K562 (cell line): ENCODE data around the gene MACROD2. TPM values are rescaled to one million over a fixed set of nuclear protein-coding genes. Genes with fewer than 3 reads are reported as not detected.

Source experiments
- ATAC-seq: fragments of 200-7000 bp; cut with Tn5 transposase; 3 replicates; pipeline ENCODE4 v1.9.1; 2020; ENCODE audit warnings: moderate library complexity
- BruUV-seq: library from RNA; stranded (reverse); fragments of 400-500 nt; replicated peaks from 2 replicates; lab custom pipeline; 2021; lab: Mats Ljungman, UMichigan
- CTCF ChIA-PET: fragments of 300-600 bp; formaldehyde crosslinking; extraction: SDS; loops from one replicate; lab custom pipeline; 2021; ENCODE audit warnings: low intra/inter-chr PET ratio; lab: Yijun Ruan, JAX
- POLR2A ChIA-PET: fragments of 300-600, 350-650 bp; sonication (Branson Sonifier 250); formaldehyde crosslinking; extraction: SDS; loops from one replicate; lab custom pipeline; 2021; ENCODE audit warnings: antibody characterized with exemption, inconsistent platforms; lab: Yijun Ruan, JAX
- DNase-seq, 4 experiments: peaks; one replicate each; pipeline versions ENCODE4 v3.0.0 to v3.0.0-alpha.2; 2011 to 2018; ENCODE audit warnings: low spot score in 3 of 4, mixed read lengths in 3 of 4; ENCODE audit errors: extremely low read depth in 1 of 4
- FAIRE-seq: peaks from 2 replicates; lab custom pipeline; 2011; peaks lifted over from hg19 to GRCh38; lab: Jason Lieb, UNC
- H2AFZ ChIP-seq: 2 replicates; pipeline ENCODE4 v1.6.0; 2011; ENCODE audit warnings: low read depth, low read length, control low read depth, inconsistent platforms
- H3K27ac ChIP-seq: fragments of 200-600 bp; 3 replicates; pipeline ENCODE4 v1.8.0; 2011; ENCODE audit warnings: low read depth, mild to moderate bottlenecking, control low read depth, inconsistent platforms, low read length, moderate library complexity, mixed read lengths; ENCODE audit errors: extremely low read depth
- H3K27me3 ChIP-seq, 2 experiments: fragments of 300-600 bp in 1 of 2; 2 replicates in 1 of 2; 3 replicates in 1 of 2; pipeline versions ENCODE4 v1.6.0 to v1.8.0; 2011; ENCODE audit warnings: inconsistent platforms in 2 of 2, low read length in 2 of 2, mild to moderate bottlenecking in 1 of 2, mixed read lengths in 1 of 2, moderate library complexity in 1 of 2; ENCODE audit not compliant: control insufficient read depth in 2 of 2, insufficient read depth in 2 of 2
- H3K36me3 ChIP-seq: fragments of 300-600 bp; 3 replicates; pipeline ENCODE4 v1.8.0; 2011; ENCODE audit warnings: mild to moderate bottlenecking, low read length, inconsistent platforms; ENCODE audit not compliant: control insufficient read depth, insufficient read depth
- H3K4me1 ChIP-seq, 2 experiments: fragments of 200-600 bp in 1 of 2; replicated peaks in 1 of 2; 2 replicates in 1 of 2; 3 replicates in 1 of 2; pipeline versions ENCODE4 v1.5.1 to v1.8.0; 2011; ENCODE audit warnings: inconsistent platforms in 2 of 2, low read length in 2 of 2, mild to moderate bottlenecking in 1 of 2, mixed read lengths in 1 of 2, moderate library complexity in 1 of 2; ENCODE audit not compliant: control insufficient read depth in 2 of 2, insufficient read depth in 2 of 2
- H3K4me2 ChIP-seq: 2 replicates; pipeline ENCODE4 v1.6.1; 2011; ENCODE audit warnings: low read length, control low read depth, inconsistent platforms, mixed read lengths; ENCODE audit not compliant: insufficient read depth
- H3K4me3 ChIP-seq: fragments of 200-600 bp; sonication (generic), shearing (Covaris generic); 2 replicates; pipeline ENCODE4 v1.5.1; 2016; ENCODE audit warnings: control low read depth, inconsistent platforms
- H3K79me2 ChIP-seq: fragments of 200-600 bp; 3 replicates; pipeline ENCODE4 v1.8.0; 2011; ENCODE audit warnings: low read length, inconsistent platforms; ENCODE audit not compliant: control insufficient read depth, insufficient read depth
- H3K9ac ChIP-seq, 2 experiments: 2 replicates each; pipeline versions ENCODE4 v1.6.0 to v1.6.1; 2011; ENCODE audit warnings: low read depth in 2 of 2, low read length in 2 of 2, control low read depth in 1 of 2, inconsistent platforms in 1 of 2, mild to moderate bottlenecking in 1 of 2, mixed read lengths in 1 of 2; ENCODE audit not compliant: insufficient read depth in 1 of 2
- H3K9me1 ChIP-seq: one replicate; pipeline ENCODE4 v1.6.0; 2011; ENCODE audit warnings: inconsistent platforms, mild to moderate bottlenecking, low read length, moderate library complexity; ENCODE audit not compliant: control insufficient read depth, insufficient read depth
- H3K9me3 ChIP-seq: replicated peaks from 2 replicates; pipeline ENCODE4 v1.5.1; 2011; ENCODE audit warnings: low read depth, low read length, inconsistent platforms; ENCODE audit not compliant: control insufficient read depth, insufficient read depth
- H4K20me1 ChIP-seq: replicated peaks from 2 replicates; pipeline ENCODE4 v1.6.1; 2011; ENCODE audit warnings: low read length, inconsistent platforms, mixed read lengths; ENCODE audit not compliant: control insufficient read depth, insufficient read depth
- CBX8 ChIP-seq: fragments of 200-600 bp; sonication (generic); IDR thresholded peaks from 2 replicates; pipeline ENCODE4 v1.6.1; 2012; ENCODE audit warnings: borderline replicate concordance, mixed run types, low read depth, mild to moderate bottlenecking, moderate library complexity, mixed read lengths, low read length, control low read depth, inconsistent platforms; ENCODE audit not compliant: poor library complexity, severe bottlenecking; ENCODE audit errors: extremely low read depth
- ETS2 ChIP-seq: IDR thresholded peaks from 2 replicates; pipeline ENCODE4 v1.6.1; 2016; ENCODE audit warnings: borderline replicate concordance, missing genetic modification characterization, mild to moderate bottlenecking, moderate library complexity, missing compliant biosample characterization; ENCODE audit not compliant: poor library complexity, severe bottlenecking
- HNRNPK ChIP-seq: fragments of 200-400 bp; formaldehyde crosslinking; IDR thresholded peaks from one replicate; pipeline ENCODE4 v1.6.1; 2018; ENCODE audit warnings: mild to moderate bottlenecking, low read depth, low read length; ENCODE audit not compliant: poor library complexity, severe bottlenecking
- L3MBTL2 ChIP-seq: fragments of 450-650 bp; IDR thresholded peaks from 2 replicates; pipeline ENCODE4 v1.6.1; 2016; ENCODE audit warnings: mild to moderate bottlenecking, moderate library complexity
- NBN ChIP-seq: fragments of 450-650 bp; IDR thresholded peaks from 2 replicates; pipeline ENCODE4 v1.6.1; 2016; ENCODE audit warnings: low read depth, mild to moderate bottlenecking
- NR3C1 ChIP-seq: sonication (generic); formaldehyde crosslinking; IDR thresholded peaks from 2 replicates; pipeline ENCODE4 v1.8.1; 2022; ENCODE audit warnings: missing genetic modification reagents
- PTBP1 ChIP-seq: fragments of 200-400 bp; formaldehyde crosslinking; IDR thresholded peaks from 2 replicates; pipeline ENCODE4 v1.6.1; 2017; ENCODE audit warnings: low read depth, low read length
- RFX7 ChIP-seq: fragments of 250-450 bp; sonication (Bioruptor Pico); IDR thresholded peaks from 2 replicates; pipeline ENCODE4 v1.5.1; 2021; ENCODE audit warnings: mild to moderate bottlenecking
- ZFP36 ChIP-seq: fragments of 150-350 bp; IDR thresholded peaks from 2 replicates; pipeline ENCODE4 v1.6.1; 2018; ENCODE audit warnings: low read length, low read depth; ENCODE audit not compliant: partially characterized antibody
- WGBS: fragments of 100-300 bp; shearing (Covaris generic); methylation state at CpG from one replicate; pipeline ENCODE4 v1.1.6; 2016; ENCODE audit warnings: low coverage, mixed read lengths; ENCODE audit not compliant: insufficient coverage; ENCODE audit errors: missing lambda C conversion rate; 5-methylcytosine and 5-hydroxymethylcytosine counted together
- in situ Hi-C: fragments of 300-500 bp; cut with MboI; formaldehyde crosslinking; loops from 4 replicates; pipeline ENCODE4 v1.15.0; 2018; ENCODE audit warnings: inconsistent platforms, mixed read lengths
- intact Hi-C: fragments of 100-400 bp; cut with micrococcal nuclease; formaldehyde crosslinking; loops from 2 replicates; pipeline ENCODE4 v1.14.2; 2022
- polyA plus RNA-seq, 8 experiments: library from polyadenylated mRNA; depleted of rRNA in 4 of 8; stranded (reverse) in 5 of 8; unstranded in 3 of 8; fragments of >200 nt; fragmentation: Nextera tagmentation in 2 of 8; fragmentation: Illumina TruSeq in 1 of 8; extraction: Ambion mirVana in 2 of 8; extraction: Trizol in 1 of 8; gene quantifications; 2 replicates each; pipeline versions ENCODE4 v1.2.1 to v1.2.3, GENCODE V29; 2011 to 2014; ENCODE audit warnings: inconsistent platforms in 1 of 8, missing spikeins in 1 of 8
- total RNA-seq, 7 experiments: library from RNA; depleted of rRNA in 6 of 7; stranded (reverse); fragments of >200 nt in 6 of 7; fragmentation: Illumina TruSeq in 2 of 7; extraction: Trizol in 2 of 7; gene quantifications; 2 replicates each; pipeline versions ENCODE4 v1.2.1 to v1.2.3, GENCODE V29; 2011 to 2021; ENCODE audit warnings: low replicate concordance in 1 of 7
- TF ChIP-seq, protein P1 (sequence below): fragments of 250-450 bp; sonication (Bioruptor Pico); IDR thresholded peaks from 2 replicates; pipeline ENCODE4 v1.5.1; 2021; ENCODE audit warnings: mild to moderate bottlenecking
- TF ChIP-seq, protein P2 (sequence below): fragments of 450-650 bp; conservative IDR thresholded peaks from 2 replicates; pipeline ENCODE4 v1.6.1; 2016; ENCODE audit warnings: missing genetic modification characterization, low read depth, mild to moderate bottlenecking, control low read depth, missing compliant biosample characterization

Gene MACROD2
- total and polyA plus RNA-seq, 9 of the 15 experiments (the other 6 are each of a cell fraction or from before 2014, with no cell fraction given), result not detected

DNA sequence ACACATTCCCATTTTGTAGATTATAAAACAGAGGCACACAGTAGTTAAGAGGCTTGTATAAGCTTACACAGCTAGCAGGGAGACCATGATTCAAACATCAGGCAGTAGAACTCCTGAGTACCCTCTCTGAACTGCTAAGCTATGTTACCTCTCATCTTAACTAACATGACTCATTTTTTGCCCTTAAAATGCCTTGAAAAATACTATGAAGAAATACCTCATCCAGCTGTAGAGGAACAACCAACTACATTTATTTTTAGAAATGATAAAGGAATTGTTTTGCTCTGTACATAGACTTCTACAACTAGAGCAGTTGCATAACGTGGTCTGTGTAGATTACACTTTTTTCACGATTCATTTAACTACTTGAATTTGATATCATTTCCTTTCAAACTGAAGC is 240.0 kb downstream of the MACROD2 start:
- TF ChIP-seq PTBP1 (no peak), ZFP36 (no peak), RFX7 (CRISPR knock-in tag) (no peak), NBN (no peak), NR3C1 (CRISPR knock-in tag) (no peak), L3MBTL2 (no peak), HNRNPK (no peak), CBX8 (no peak), ETS2 (tag) (no peak)
- TF ChIP-seq, protein P1, sequence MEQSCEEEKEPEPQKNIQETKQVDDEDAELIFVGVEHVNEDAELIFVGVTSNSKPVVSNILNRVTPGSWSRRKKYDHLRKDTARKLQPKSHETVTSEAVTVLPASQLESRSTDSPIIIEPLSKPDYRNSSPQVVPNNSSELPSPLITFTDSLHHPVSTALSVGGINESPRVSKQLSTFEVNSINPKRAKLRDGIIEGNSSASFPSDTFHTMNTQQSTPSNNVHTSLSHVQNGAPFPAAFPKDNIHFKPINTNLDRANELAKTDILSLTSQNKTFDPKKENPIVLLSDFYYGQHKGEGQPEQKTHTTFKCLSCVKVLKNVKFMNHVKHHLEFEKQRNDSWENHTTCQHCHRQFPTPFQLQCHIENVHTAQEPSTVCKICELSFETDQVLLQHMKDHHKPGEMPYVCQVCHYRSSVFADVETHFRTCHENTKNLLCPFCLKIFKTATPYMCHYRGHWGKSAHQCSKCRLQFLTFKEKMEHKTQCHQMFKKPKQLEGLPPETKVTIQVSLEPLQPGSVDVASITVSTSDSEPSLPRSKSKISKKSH (CRISPR knock-in tag), result no peak
- TF ChIP-seq, protein P2, sequence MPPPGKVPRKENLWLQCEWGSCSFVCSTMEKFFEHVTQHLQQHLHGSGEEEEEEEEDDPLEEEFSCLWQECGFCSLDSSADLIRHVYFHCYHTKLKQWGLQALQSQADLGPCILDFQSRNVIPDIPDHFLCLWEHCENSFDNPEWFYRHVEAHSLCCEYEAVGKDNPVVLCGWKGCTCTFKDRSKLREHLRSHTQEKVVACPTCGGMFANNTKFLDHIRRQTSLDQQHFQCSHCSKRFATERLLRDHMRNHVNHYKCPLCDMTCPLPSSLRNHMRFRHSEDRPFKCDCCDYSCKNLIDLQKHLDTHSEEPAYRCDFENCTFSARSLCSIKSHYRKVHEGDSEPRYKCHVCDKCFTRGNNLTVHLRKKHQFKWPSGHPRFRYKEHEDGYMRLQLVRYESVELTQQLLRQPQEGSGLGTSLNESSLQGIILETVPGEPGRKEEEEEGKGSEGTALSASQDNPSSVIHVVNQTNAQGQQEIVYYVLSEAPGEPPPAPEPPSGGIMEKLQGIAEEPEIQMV (tag), result no peak
- FAIRE-seq, result no peak
- in situ Hi-C loops (no loop called here), intact Hi-C loops (no loop called here)
- Histone ChIP-seq H3K27me3 (no peaks in the 10 kb centered on the region), H3K9me1 (no peaks in the 10 kb centered on the region), H3K4me1 (no peaks in the 10 kb centered on the region), H3K9me3 (no peaks in the 10 kb centered on the region), H3K4me3 (no peak overlapping the region), H3K36me3 (no peaks in the 10 kb centered on the region), H4K20me1 (no peaks in the 10 kb centered on the region), H3K79me2 (no peaks in the 10 kb centered on the region), H3K27ac (no peak overlapping the region), H3K4me2 (no peak overlapping the region), H2AFZ (no peak overlapping the region), H3K9ac (no peak overlapping the region)
- WGBS, result 0% methylated on average over 2 of the region's 2 CpGs
- no TSS peak for BruUV-seq
- ATAC-seq, result no peak
- POLR2A ChIA-PET, result no interaction called here
- no peak for DNase-seq
- CTCF ChIA-PET, result no interaction called here
